ENCODE data around the gene SLC30A2. TPM values are rescaled to one million over a fixed set of nuclear protein-coding genes. Genes with fewer than 3 reads are reported as not detected.

SLC30A2 gene
- total RNA-seq, 2 experiments from 2014 or later: not detected

- ATAC-seq: no peak
- DNase-seq: no peak
- Mint-ChIP-seq H3K36me3 (ENCODE audit: low read depth) (no peaks in the 10 kb centered on the region), H3K27ac (no peak overlapping the region), H3K27me3 (ENCODE audit: low read depth) (peaks cover 65% of the 10 kb centered on the region), H3K4me3 (no peak overlapping the region), H3K9me3 (ENCODE audit: insufficient read depth) (no peaks in the 10 kb centered on the region), H3K4me1 (ENCODE audit: low read depth) (peaks cover 20% of the 10 kb centered on the region)
- CTCF ChIA-PET: no interaction called here
- POLR2A ChIA-PET: no interaction called here
Measured at GRCh38 chr1:26049531-26050247, 3.8 kb upstream of the SLC30A2 start.

GRCh38 chr1:26047278-26047874, 1.5 kb upstream of the SLC30A2 start:
- Mint-ChIP-seq H3K4me1 (ENCODE audit: low read depth) (peaks cover 20% of the 10 kb centered on the region), H3K9me3 (ENCODE audit: insufficient read depth) (no peaks in the 10 kb centered on the region), H3K27ac (no peak overlapping the region), H3K4me3 (no peak overlapping the region), H3K36me3 (ENCODE audit: low read depth) (no peaks in the 10 kb centered on the region), H3K27me3 (ENCODE audit: low read depth) (peaks cover 73% of the 10 kb centered on the region)
- POLR2A ChIA-PET: no interaction called here
- CTCF ChIA-PET: interaction anchor here (1.2 kb wide), 1 partner anchor 123 kb away, joined by 3 read pairs; the partner anchor contains the start of gene ZNF593
- DNase-seq: no peak
- no peak for ATAC-seq

GRCh38 chr1:26046246-26047095, 553 bp upstream of the SLC30A2 start:
- H3K27ac Mint-ChIP-seq: no peak overlapping the region
- H3K9me3 Mint-ChIP-seq (ENCODE audit: insufficient read depth): no peaks in the 10 kb centered on the region
- ATAC-seq (no peak), DNase-seq (no peak)
- H3K27me3 Mint-ChIP-seq (ENCODE audit: low read depth): peaks cover 69% of the 10 kb centered on the region
- ChIA-PET POLR2A (no interaction called here), CTCF (no interaction called here)
- H3K4me3 Mint-ChIP-seq: no peak overlapping the region
- peaks cover 16% of the 10 kb centered on the region for H3K4me1 Mint-ChIP-seq (ENCODE audit: low read depth)
- no peaks in the 10 kb centered on the region for H3K36me3 Mint-ChIP-seq (ENCODE audit: low read depth)

GRCh38 chr1:26044971-26045721, 772 bp downstream of the SLC30A2 start:
- Mint-ChIP-seq H3K36me3 (ENCODE audit: low read depth) (no peaks in the 10 kb centered on the region), H3K9me3 (ENCODE audit: insufficient read depth) (no peaks in the 10 kb centered on the region), H3K27ac (no peak overlapping the region), H3K4me1 (ENCODE audit: low read depth) (peaks cover 8% of the 10 kb centered on the region), H3K4me3 (no peak overlapping the region), H3K27me3 (ENCODE audit: low read depth) (peaks cover 63% of the 10 kb centered on the region)
- DNase-seq (no peak), ATAC-seq (no peak)
- CTCF ChIA-PET: interaction anchor here (0.7 to 1.9 kb wide), 3 partner anchors 9 to 125 kb away, joined by 3 to 9 read pairs (median 4); partner anchors contain the start of gene ZNF593
- POLR2A ChIA-PET: no interaction called here

GRCh38 chr1:26044414-26044813, 1.5 kb downstream of the SLC30A2 start:
- peaks cover 8% of the 10 kb centered on the region for H3K4me1 Mint-ChIP-seq (ENCODE audit: low read depth)
- POLR2A ChIA-PET: interaction anchor here (0.6 kb wide), 1 partner anchor 1876 kb away, joined by 3 read pairs; no protein-coding TSS in a partner anchor
- no peaks in the 10 kb centered on the region for H3K36me3 Mint-ChIP-seq (ENCODE audit: low read depth)
- H3K4me3 Mint-ChIP-seq: no peak overlapping the region
- H3K9me3 Mint-ChIP-seq (ENCODE audit: insufficient read depth): no peaks in the 10 kb centered on the region
- ATAC-seq (no peak), DNase-seq (no peak)
- CTCF ChIA-PET: interaction anchor here (0.7 to 1.9 kb wide), 5 partner anchors 8 to 231 kb away, joined by 3 to 9 read pairs (median 3); partner anchors contain the start of gene ZNF593
- peaks cover 56% of the 10 kb centered on the region for H3K27me3 Mint-ChIP-seq (ENCODE audit: low read depth)
- H3K27ac Mint-ChIP-seq: no peak overlapping the region

- H3K4me1 Mint-ChIP-seq (ENCODE audit: low read depth): peaks cover 8% of the 10 kb centered on the region
- no peaks in the 10 kb centered on the region for H3K9me3 Mint-ChIP-seq (ENCODE audit: insufficient read depth)
- CTCF ChIA-PET: interaction anchor here (0.8 to 1.9 kb wide), 4 partner anchors 7 to 232 kb away, joined by 3 to 9 read pairs (median 3); no protein-coding TSS in a partner anchor
- no peak overlapping the region for H3K4me3 Mint-ChIP-seq
- POLR2A ChIA-PET: interaction anchor here (0.6 kb wide), 1 partner anchor 1876 kb away, joined by 3 read pairs; no protein-coding TSS in a partner anchor
- no peak overlapping the region for H3K27ac Mint-ChIP-seq
- no peak for ATAC-seq
- peaks cover 49% of the 10 kb centered on the region for H3K27me3 Mint-ChIP-seq (ENCODE audit: low read depth)
- DNase-seq: no peak
- no peaks in the 10 kb centered on the region for H3K36me3 Mint-ChIP-seq (ENCODE audit: low read depth)
Measured at GRCh38 chr1:26043765-26044164, 2.2 kb downstream of the SLC30A2 start.

- Mint-ChIP-seq H3K4me1 (ENCODE audit: low read depth) (peaks cover 8% of the 10 kb centered on the region), H3K27ac (no peak overlapping the region), H3K9me3 (ENCODE audit: insufficient read depth) (no peaks in the 10 kb centered on the region), H3K27me3 (ENCODE audit: low read depth) (peaks cover 34% of the 10 kb centered on the region), H3K36me3 (ENCODE audit: low read depth) (no peaks in the 10 kb centered on the region), H3K4me3 (no peak overlapping the region)
- ChIA-PET POLR2A (interaction anchor here (0.7 kb wide), 1 partner anchor 320 kb away, joined by 4 read pairs; no protein-coding TSS in a partner anchor), CTCF (interaction anchor here (0.7 to 1.9 kb wide), 3 partner anchors 37 to 128 kb away, joined by 3 to 8 read pairs (median 5); partner anchors contain the start of gene ZNF593)
- DNase-seq: no peak
- no peak for ATAC-seq
Measured at GRCh38 chr1:26041978-26042377, 3.9 kb downstream of the SLC30A2 start.

GRCh38 chr1:26041401-26041800, 4.5 kb downstream of the SLC30A2 start:
- DNase-seq (no peak), ATAC-seq (no peak)
- no peaks in the 10 kb centered on the region for H3K36me3 Mint-ChIP-seq (ENCODE audit: low read depth)
- ChIA-PET CTCF (interaction anchor here (0.7 to 1.9 kb wide), 3 partner anchors 103 to 128 kb away, joined by 3 to 8 read pairs (median 3); partner anchors contain the start of gene ZNF593), POLR2A (no interaction called here)
- no peak overlapping the region for H3K4me3 Mint-ChIP-seq
- H3K4me1 Mint-ChIP-seq (ENCODE audit: low read depth): peaks cover 4% of the 10 kb centered on the region
- H3K9me3 Mint-ChIP-seq (ENCODE audit: insufficient read depth): no peaks in the 10 kb centered on the region
- no peak overlapping the region for H3K27ac Mint-ChIP-seq
- peaks cover 28% of the 10 kb centered on the region for H3K27me3 Mint-ChIP-seq (ENCODE audit: low read depth)

- DNase-seq: no peak
- ChIA-PET POLR2A (no interaction called here), CTCF (interaction anchor here (0.8 to 1.5 kb wide), 4 partner anchors 59 to 143 kb away, joined by 3 to 5 read pairs (median 4); partner anchors contain the start of gene C1orf232)
- Mint-ChIP-seq H3K27me3 (ENCODE audit: low read depth) (peaks cover 22% of the 10 kb centered on the region), H3K27ac (no peak overlapping the region), H3K4me3 (no peak overlapping the region), H3K36me3 (ENCODE audit: low read depth) (no peaks in the 10 kb centered on the region), H3K4me1 (ENCODE audit: low read depth) (peaks cover 16% of the 10 kb centered on the region), H3K9me3 (ENCODE audit: insufficient read depth) (no peaks in the 10 kb centered on the region)
- no peak for ATAC-seq
Measured at GRCh38 chr1:26038904-26039303, 7.0 kb downstream of the SLC30A2 start.

- peaks cover 19% of the 10 kb centered on the region for H3K27me3 Mint-ChIP-seq (ENCODE audit: low read depth)
- CTCF ChIA-PET: interaction anchor here (0.6 to 1.5 kb wide), 4 partner anchors 59 to 143 kb away, joined by 3 to 4 read pairs (median 3); partner anchors contain the start of gene C1orf232
- H3K27ac Mint-ChIP-seq: no peak overlapping the region
- ATAC-seq (no peak), DNase-seq (no peak)
- POLR2A ChIA-PET: no interaction called here
- H3K4me1 Mint-ChIP-seq (ENCODE audit: low read depth): peaks cover 16% of the 10 kb centered on the region
- no peaks in the 10 kb centered on the region for H3K9me3 Mint-ChIP-seq (ENCODE audit: insufficient read depth)
- no peaks in the 10 kb centered on the region for H3K36me3 Mint-ChIP-seq (ENCODE audit: low read depth)
- no peak overlapping the region for H3K4me3 Mint-ChIP-seq
Measured at GRCh38 chr1:26038477-26038876, 7.4 kb downstream of the SLC30A2 start.

GRCh38 chr1:26037904-26038303, 8.0 kb downstream of the SLC30A2 start:
- Mint-ChIP-seq H3K4me1 (ENCODE audit: low read depth) (peaks cover 16% of the 10 kb centered on the region), H3K27me3 (ENCODE audit: low read depth) (peaks cover 14% of the 10 kb centered on the region), H3K27ac (no peak overlapping the region), H3K9me3 (ENCODE audit: insufficient read depth) (no peaks in the 10 kb centered on the region), H3K36me3 (ENCODE audit: low read depth) (no peaks in the 10 kb centered on the region), H3K4me3 (no peak overlapping the region)
- CTCF ChIA-PET: interaction anchor here (0.6 to 4.2 kb wide), 3 partner anchors 106 to 131 kb away, joined by 3 to 40 read pairs (median 3); partner anchors contain the start of gene C1orf232
- DNase-seq: no peak
- POLR2A ChIA-PET: no interaction called here
- no peak for ATAC-seq

Measured in activated CD8-positive, alpha-beta T cell treated with anti-CD3 and anti-CD28 coated beads, Interleukin-2, amount 10 ng/mL, durations not matched to agents 7 days and 5 days (primary cell).